ENCODE measurements around the gene TRAFD1. TPM values are rescaled to one million over a fixed set of nuclear protein-coding genes. Genes with fewer than 3 reads are reported as not detected.

TRAFD1 gene
- total RNA-seq, 1 donor from 2014 or later, result 38.8 TPM

GRCh38 chr12:112172556-112173324 lies 47.4 kb downstream of the TRAFD1 start:
- Mint-ChIP-seq H3K27me3 (ENCODE audit: unreplicated experiment) (peaks cover 15% of the 10 kb centered on the region), H3K36me3 (ENCODE audit: low read depth, unreplicated experiment) (peaks cover 38% of the 10 kb centered on the region), H3K4me1 (ENCODE audit: unreplicated experiment) (no peaks in the 10 kb centered on the region), H3K9me3 (ENCODE audit: unreplicated experiment) (no peaks in the 10 kb centered on the region), H3K4me3 (ENCODE audit: unreplicated experiment) (no peak overlapping the region), H3K27ac (ENCODE audit: unreplicated experiment) (no peak overlapping the region)
- no peak for DNase-seq (ENCODE audit: low spot score)
- TF ChIP-seq CTCF (IDR thresholded peaks at IDR 0.05; ENCODE audit: unreplicated experiment), result no peak

GRCh38 chr12:112175361-112176155 lies 50.2 kb downstream of the TRAFD1 start:
- Mint-ChIP-seq H3K27me3 (ENCODE audit: unreplicated experiment) (peaks cover 3% of the 10 kb centered on the region), H3K9me3 (ENCODE audit: unreplicated experiment) (no peaks in the 10 kb centered on the region), H3K27ac (ENCODE audit: unreplicated experiment) (no peak overlapping the region), H3K4me3 (ENCODE audit: unreplicated experiment) (peak overlapping the region; percentile 7), H3K4me1 (ENCODE audit: unreplicated experiment) (no peaks in the 10 kb centered on the region), H3K36me3 (ENCODE audit: low read depth, unreplicated experiment) (peaks cover 33% of the 10 kb centered on the region)
- TF ChIP-seq CTCF (IDR thresholded peaks at IDR 0.05; ENCODE audit: unreplicated experiment), result no peak
- no peak for DNase-seq (ENCODE audit: low spot score)

- DNase-seq (ENCODE audit: low spot score), result no peak
- no peak for TF ChIP-seq CTCF (IDR thresholded peaks at IDR 0.05; ENCODE audit: unreplicated experiment)
- Mint-ChIP-seq H3K4me1 (ENCODE audit: unreplicated experiment) (no peaks in the 10 kb centered on the region), H3K4me3 (ENCODE audit: unreplicated experiment) (no peak overlapping the region), H3K27me3 (ENCODE audit: unreplicated experiment) (peaks cover 3% of the 10 kb centered on the region), H3K27ac (ENCODE audit: unreplicated experiment) (no peak overlapping the region), H3K9me3 (ENCODE audit: unreplicated experiment) (no peaks in the 10 kb centered on the region), H3K36me3 (ENCODE audit: low read depth, unreplicated experiment) (peaks cover 33% of the 10 kb centered on the region)
Measured at GRCh38 chr12:112176321-112177010, 51.1 kb downstream of the TRAFD1 start.

GRCh38 chr12:112178796-112179195 lies 53.4 kb downstream of the TRAFD1 start:
- no peaks in the 10 kb centered on the region for H3K27me3 Mint-ChIP-seq (ENCODE audit: unreplicated experiment)
- H3K9me3 Mint-ChIP-seq (ENCODE audit: unreplicated experiment), result no peaks in the 10 kb centered on the region
- DNase-seq (ENCODE audit: low spot score), result no peak
- no peaks in the 10 kb centered on the region for H3K4me1 Mint-ChIP-seq (ENCODE audit: unreplicated experiment)
- H3K36me3 Mint-ChIP-seq (ENCODE audit: low read depth, unreplicated experiment), result peaks cover 31% of the 10 kb centered on the region
- no peak overlapping the region for H3K27ac Mint-ChIP-seq (ENCODE audit: unreplicated experiment)
- no peak overlapping the region for H3K4me3 Mint-ChIP-seq (ENCODE audit: unreplicated experiment)
- no peak for TF ChIP-seq CTCF (IDR thresholded peaks at IDR 0.05; ENCODE audit: unreplicated experiment)
